ENCODE measurements around the gene ELOVL6. TPM values are rescaled to one million over a fixed set of nuclear protein-coding genes. Genes with fewer than 3 reads are reported as not detected.
"Not testable (repeated sequence)": the region's sequence is repeated elsewhere in the genome, so short reads cannot be mapped to it uniquely, and the experiment has no call there.

Gene ELOVL6
- total and polyA plus RNA-seq, 2 experiments from 2014 or later: 12.8 to 18.1 TPM

GRCh38 chr4:110157580-110157979 is 40.8 kb downstream of the ELOVL6 start:
- no peak overlapping the region for H3K27ac ChIP-seq
- H3K4me1 ChIP-seq (ENCODE audit: insufficient read depth): no peaks in the 10 kb centered on the region
- no peak overlapping the region for H2AFZ ChIP-seq
- H3K9me3 ChIP-seq (ENCODE audit: low read depth): no peaks in the 10 kb centered on the region
- H4K20me1 ChIP-seq (ENCODE audit: insufficient read depth, poor library complexity, severe bottlenecking): no peaks in the 10 kb centered on the region
- H3K4me2 ChIP-seq: no peak overlapping the region
- no peak for DNase-seq (ENCODE audit: low spot score)
- no peak overlapping the region for H3K4me3 ChIP-seq
- H3K79me2 ChIP-seq: peaks cover 22% of the 10 kb centered on the region
- 97% methylated on average over 3 of the region's 3 CpGs for WGBS (ENCODE audit: low lambda C conversion rate, missing lambda C conversion rate)
- H3K36me3 ChIP-seq (replicated peaks; ENCODE audit: insufficient read depth, low read depth): no peaks in the 10 kb centered on the region
- TF ChIP-seq CTCF (IDR thresholded peaks at IDR 0.05; ENCODE audit: poor library complexity) (no peak), EZH2phosphoT487 (IDR thresholded peaks at IDR 0.05; ENCODE audit: low read depth, severe bottlenecking, unreplicated experiment) (no peak), EZH2 (IDR thresholded peaks at IDR 0.05; ENCODE audit: borderline replicate concordance) (no peak)
- H3K27me3 ChIP-seq: no peaks in the 10 kb centered on the region
- H3K9me2 ChIP-seq (replicated peaks; ENCODE audit: insufficient read depth): no peaks in the 10 kb centered on the region

- H3K4me2 ChIP-seq; H3K36me3 ChIP-seq (replicated peaks; ENCODE audit: insufficient read depth, low read depth); H2AFZ ChIP-seq; H3K4me3 ChIP-seq; H3K27ac ChIP-seq; H3K4me1 ChIP-seq (ENCODE audit: insufficient read depth); H4K20me1 ChIP-seq (ENCODE audit: insufficient read depth, poor library complexity, severe bottlenecking); DNase-seq (ENCODE audit: low spot score); H3K9me3 ChIP-seq (ENCODE audit: low read depth); H3K27me3 ChIP-seq; H3K9me2 ChIP-seq (replicated peaks; ENCODE audit: insufficient read depth): not testable (repeated sequence)
- H3K79me2 ChIP-seq: peaks cover 21% of the 10 kb centered on the region
- WGBS (ENCODE audit: low lambda C conversion rate, missing lambda C conversion rate): 79% methylated on average over 5 of the region's 5 CpGs
Measured at GRCh38 chr4:110157166-110157565, 41.2 kb downstream of the ELOVL6 start.

DNA sequence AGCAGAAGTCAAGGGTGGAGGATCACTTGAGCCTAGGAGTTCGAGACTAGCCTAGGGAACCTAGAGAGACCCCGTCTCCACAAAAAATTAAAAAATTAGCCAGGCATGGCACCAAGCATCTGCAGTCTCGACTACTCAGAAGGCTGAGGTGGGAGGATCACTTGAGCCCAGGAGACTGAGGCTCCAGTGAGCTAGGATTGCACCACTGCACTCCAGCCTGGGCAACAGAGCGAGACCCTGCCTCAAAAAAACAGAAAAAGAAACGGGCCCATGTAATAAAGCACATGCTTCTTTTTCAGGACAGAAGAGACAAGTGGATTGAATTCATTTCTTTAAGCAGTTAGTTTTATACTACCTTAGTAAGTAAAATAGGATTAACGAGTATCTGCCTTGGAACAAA is 42.0 kb downstream of the ELOVL6 start:
- Histone ChIP-seq H3K9me2 (replicated peaks; ENCODE audit: insufficient read depth) (no peaks in the 10 kb centered on the region), H3K27me3 (no peaks in the 10 kb centered on the region), H3K9me3 (ENCODE audit: low read depth) (no peaks in the 10 kb centered on the region), H3K36me3 (replicated peaks; ENCODE audit: insufficient read depth, low read depth) (no peaks in the 10 kb centered on the region), H2AFZ (no peak overlapping the region), H3K4me2 (no peak overlapping the region), H3K79me2 (peaks cover 21% of the 10 kb centered on the region), H3K4me1 (ENCODE audit: insufficient read depth) (no peaks in the 10 kb centered on the region), H3K27ac (no peak overlapping the region), H3K4me3 (no peak overlapping the region), H4K20me1 (ENCODE audit: insufficient read depth, poor library complexity, severe bottlenecking) (no peaks in the 10 kb centered on the region)
- TF ChIP-seq EZH2phosphoT487 (IDR thresholded peaks at IDR 0.05; ENCODE audit: low read depth, severe bottlenecking, unreplicated experiment) (no peak), EZH2 (IDR thresholded peaks at IDR 0.05; ENCODE audit: borderline replicate concordance) (no peak)
- no peak for DNase-seq (ENCODE audit: low spot score)
- WGBS (ENCODE audit: low lambda C conversion rate, missing lambda C conversion rate): 96% methylated on average over 6 of the region's 6 CpGs

DNA sequence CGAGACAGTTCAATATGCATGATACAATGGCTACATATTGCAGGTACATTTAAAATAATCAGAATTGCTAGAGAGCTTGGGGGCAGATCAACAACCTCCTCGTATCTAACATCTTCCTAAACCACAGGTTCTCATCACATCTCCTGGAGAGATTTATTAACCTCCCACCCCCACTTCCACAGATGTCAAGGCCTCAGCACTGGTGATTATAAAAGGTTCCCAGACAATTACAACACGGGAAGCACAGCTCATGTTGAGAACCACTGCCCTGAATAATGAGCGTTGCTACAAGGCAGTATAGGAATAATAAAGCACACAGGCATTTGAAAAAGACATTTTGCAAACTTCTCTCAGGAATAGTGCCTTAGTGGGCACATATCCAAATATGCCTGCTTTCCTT is 42.8 kb downstream of the ELOVL6 start:
- no peak for TF ChIP-seq CTCF (IDR thresholded peaks at IDR 0.05; ENCODE audit: poor library complexity)
- no peak for TF ChIP-seq EZH2phosphoT487 (IDR thresholded peaks at IDR 0.05; ENCODE audit: low read depth, severe bottlenecking, unreplicated experiment)
- no peak for TF ChIP-seq EZH2 (IDR thresholded peaks at IDR 0.05; ENCODE audit: borderline replicate concordance)
- H4K20me1 ChIP-seq (ENCODE audit: insufficient read depth, poor library complexity, severe bottlenecking): no peaks in the 10 kb centered on the region
- no peaks in the 10 kb centered on the region for H3K27me3 ChIP-seq
- H2AFZ ChIP-seq: no peak overlapping the region
- no peaks in the 10 kb centered on the region for H3K4me1 ChIP-seq (ENCODE audit: insufficient read depth)
- no peaks in the 10 kb centered on the region for H3K9me3 ChIP-seq (ENCODE audit: low read depth)
- H3K4me2 ChIP-seq: no peak overlapping the region
- H3K27ac ChIP-seq: no peak overlapping the region
- H3K9me2 ChIP-seq (replicated peaks; ENCODE audit: insufficient read depth): no peaks in the 10 kb centered on the region
- no peak overlapping the region for H3K4me3 ChIP-seq
- H3K79me2 ChIP-seq: peaks cover 21% of the 10 kb centered on the region
- no peak for DNase-seq (ENCODE audit: low spot score)
- WGBS (ENCODE audit: low lambda C conversion rate, missing lambda C conversion rate): 58% methylated on average over 4 of the region's 4 CpGs
- H3K36me3 ChIP-seq (replicated peaks; ENCODE audit: insufficient read depth, low read depth): no peaks in the 10 kb centered on the region

Data from hepatocyte (in vitro differentiated cells).